Measurements from ENCODE around the gene DNAH17. TPM values are rescaled to one million over a fixed set of nuclear protein-coding genes. Genes with fewer than 3 reads are reported as not detected.

The DNAH17 gene
- total RNA-seq, 1 donor from 2014 or later, result 0.54 TPM

GRCh38 chr17:78495634-78496033 is 81.6 kb downstream of the DNAH17 start:
- Mint-ChIP-seq H3K4me3 (ENCODE audit: unreplicated experiment) (no peak overlapping the region), H3K36me3 (ENCODE audit: unreplicated experiment) (no peaks in the 10 kb centered on the region), H3K27ac (ENCODE audit: unreplicated experiment) (no peak overlapping the region), H3K9me3 (ENCODE audit: unreplicated experiment) (no peaks in the 10 kb centered on the region), H3K4me1 (ENCODE audit: unreplicated experiment) (peaks cover 16% of the 10 kb centered on the region), H3K27me3 (ENCODE audit: unreplicated experiment) (no peaks in the 10 kb centered on the region)
- no peak for TF ChIP-seq CTCF (IDR thresholded peaks at IDR 0.05)
- no peak for DNase-seq (ENCODE audit: extremely low spot score, unreplicated experiment)

- Mint-ChIP-seq H3K36me3 (ENCODE audit: unreplicated experiment) (no peaks in the 10 kb centered on the region), H3K9me3 (ENCODE audit: unreplicated experiment) (no peaks in the 10 kb centered on the region), H3K4me3 (ENCODE audit: unreplicated experiment) (no peak overlapping the region), H3K27ac (ENCODE audit: unreplicated experiment) (no peak overlapping the region), H3K27me3 (ENCODE audit: unreplicated experiment) (no peaks in the 10 kb centered on the region), H3K4me1 (ENCODE audit: unreplicated experiment) (peaks cover 16% of the 10 kb centered on the region)
- no peak for DNase-seq (ENCODE audit: extremely low spot score, unreplicated experiment)
- no peak for TF ChIP-seq CTCF (IDR thresholded peaks at IDR 0.05)
These were observed 82.4 kb downstream of the DNAH17 start for GRCh38 chr17:78494696-78495330.

GRCh38 chr17:78493853-78494695 is 83.1 kb downstream of the DNAH17 start:
- Mint-ChIP-seq H3K27ac (ENCODE audit: unreplicated experiment) (no peak overlapping the region), H3K9me3 (ENCODE audit: unreplicated experiment) (no peaks in the 10 kb centered on the region), H3K27me3 (ENCODE audit: unreplicated experiment) (no peaks in the 10 kb centered on the region), H3K36me3 (ENCODE audit: unreplicated experiment) (no peaks in the 10 kb centered on the region), H3K4me1 (ENCODE audit: unreplicated experiment) (peaks cover 16% of the 10 kb centered on the region), H3K4me3 (ENCODE audit: unreplicated experiment) (no peak overlapping the region)
- TF ChIP-seq CTCF (IDR thresholded peaks at IDR 0.05), result no peak
- DNase-seq (ENCODE audit: extremely low spot score, unreplicated experiment), result no peak

- TF ChIP-seq CTCF (IDR thresholded peaks at IDR 0.05), result no peak
- no peaks in the 10 kb centered on the region for H3K9me3 Mint-ChIP-seq (ENCODE audit: unreplicated experiment)
These were observed 83.7 kb downstream of the DNAH17 start for GRCh38 chr17:78493450-78493849.

GRCh38 chr17:78492116-78492799 is 84.9 kb downstream of the DNAH17 start:
- peaks cover 9% of the 10 kb centered on the region for H3K4me1 Mint-ChIP-seq (ENCODE audit: unreplicated experiment)

More at GRCh38 chr17:78493450-78493849, 83.7 kb downstream of the DNAH17 start:
- Mint-ChIP-seq H3K36me3 (ENCODE audit: unreplicated experiment) (no peaks in the 10 kb centered on the region), H3K27ac (ENCODE audit: unreplicated experiment) (no peak overlapping the region), H3K27me3 (ENCODE audit: unreplicated experiment) (no peaks in the 10 kb centered on the region), H3K4me3 (ENCODE audit: unreplicated experiment) (no peak overlapping the region), H3K4me1 (ENCODE audit: unreplicated experiment) (peaks cover 11% of the 10 kb centered on the region)
- DNase-seq (ENCODE audit: extremely low spot score, unreplicated experiment), result no peak

More at GRCh38 chr17:78492116-78492799, 84.9 kb downstream of the DNAH17 start:
- Mint-ChIP-seq H3K4me3 (ENCODE audit: unreplicated experiment) (no peak overlapping the region), H3K36me3 (ENCODE audit: unreplicated experiment) (no peaks in the 10 kb centered on the region), H3K27ac (ENCODE audit: unreplicated experiment) (no peak overlapping the region), H3K9me3 (ENCODE audit: unreplicated experiment) (no peaks in the 10 kb centered on the region), H3K27me3 (ENCODE audit: unreplicated experiment) (no peaks in the 10 kb centered on the region)
- DNase-seq (ENCODE audit: extremely low spot score, unreplicated experiment), result no peak
- no peak for TF ChIP-seq CTCF (IDR thresholded peaks at IDR 0.05)

Data from osteocyte (in vitro differentiated cells).